GM21529 (cell line): Measurements from ENCODE around the gene CLCN2.

ENCODE experiments used
- ATAC-seq: cut with Tn5 transposase; IDR thresholded peaks from one replicate; pipeline ENCODE4 v1.9.1; 2021; ENCODE audit not compliant: unreplicated experiment

Gene CLCN2

DNA sequence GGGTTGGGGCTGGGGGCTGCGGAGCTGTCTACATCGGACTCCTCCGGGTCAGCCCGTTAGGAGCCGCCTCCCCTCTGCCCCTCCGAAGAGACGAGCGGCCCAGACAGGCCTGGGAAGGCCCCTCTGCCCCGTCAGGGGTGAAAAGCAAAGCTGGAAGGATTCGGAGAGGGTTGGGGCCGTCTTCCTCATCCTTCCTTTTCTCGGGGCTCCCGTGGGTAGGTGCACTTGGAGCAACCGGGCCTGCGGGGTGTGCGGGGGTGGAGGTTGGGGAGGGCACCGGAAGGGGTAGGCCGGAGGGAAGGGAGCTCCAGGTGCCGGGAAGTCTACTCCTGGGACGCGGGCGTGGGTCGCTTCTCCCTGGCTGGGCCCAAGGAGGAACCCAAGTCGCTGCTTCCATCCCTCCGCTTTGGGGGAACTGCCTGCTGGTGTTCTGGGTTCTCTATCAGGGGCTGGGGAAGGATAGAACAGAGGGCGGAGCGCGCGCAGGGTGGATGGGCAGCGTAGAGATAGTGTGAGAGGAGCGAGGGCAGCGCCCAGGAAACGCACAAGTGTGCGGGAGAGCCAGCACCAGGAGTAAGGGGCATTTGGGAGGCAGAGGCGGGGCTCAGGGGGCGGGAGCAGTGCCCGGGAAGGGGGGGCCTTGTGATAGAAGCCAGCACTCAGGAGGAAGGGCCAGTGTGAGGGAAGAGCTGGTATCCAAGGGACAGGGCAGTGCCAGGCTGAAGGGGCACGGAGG, 695 bp upstream of the CLCN2 start:
- peak; percentile 15 for ATAC-seq

DNA sequence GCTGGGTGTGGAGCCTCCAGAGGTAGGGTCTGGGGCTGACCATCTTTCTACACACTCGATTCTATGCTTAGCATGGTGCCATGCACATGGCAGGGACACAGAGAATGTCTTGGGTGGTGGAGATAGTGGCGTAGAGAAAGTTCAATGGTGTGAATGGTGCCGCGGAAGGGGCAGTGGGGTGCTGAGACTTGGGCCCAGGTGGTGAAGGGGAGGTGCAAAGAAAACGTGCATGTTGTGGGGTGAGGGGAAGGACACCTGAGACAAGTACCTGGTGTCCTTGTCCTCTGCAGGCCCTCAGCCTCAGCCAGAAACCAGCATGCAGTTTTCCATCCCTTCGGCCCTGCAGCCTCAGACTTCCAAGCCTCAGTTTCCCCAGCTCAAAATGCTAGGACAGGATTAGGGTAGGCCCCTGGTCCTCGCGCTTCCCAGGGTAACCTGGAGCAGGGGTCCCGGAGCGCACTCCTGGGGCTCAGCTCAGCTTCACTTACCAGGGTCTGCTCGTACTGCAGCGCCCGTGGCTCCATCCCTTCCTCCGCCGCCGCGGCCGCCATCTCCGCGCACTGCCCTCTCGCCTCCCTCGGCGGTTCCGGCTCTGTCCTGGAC, 375 bp downstream of the CLCN2 start:
- ATAC-seq: peak; percentile 2

DNA sequence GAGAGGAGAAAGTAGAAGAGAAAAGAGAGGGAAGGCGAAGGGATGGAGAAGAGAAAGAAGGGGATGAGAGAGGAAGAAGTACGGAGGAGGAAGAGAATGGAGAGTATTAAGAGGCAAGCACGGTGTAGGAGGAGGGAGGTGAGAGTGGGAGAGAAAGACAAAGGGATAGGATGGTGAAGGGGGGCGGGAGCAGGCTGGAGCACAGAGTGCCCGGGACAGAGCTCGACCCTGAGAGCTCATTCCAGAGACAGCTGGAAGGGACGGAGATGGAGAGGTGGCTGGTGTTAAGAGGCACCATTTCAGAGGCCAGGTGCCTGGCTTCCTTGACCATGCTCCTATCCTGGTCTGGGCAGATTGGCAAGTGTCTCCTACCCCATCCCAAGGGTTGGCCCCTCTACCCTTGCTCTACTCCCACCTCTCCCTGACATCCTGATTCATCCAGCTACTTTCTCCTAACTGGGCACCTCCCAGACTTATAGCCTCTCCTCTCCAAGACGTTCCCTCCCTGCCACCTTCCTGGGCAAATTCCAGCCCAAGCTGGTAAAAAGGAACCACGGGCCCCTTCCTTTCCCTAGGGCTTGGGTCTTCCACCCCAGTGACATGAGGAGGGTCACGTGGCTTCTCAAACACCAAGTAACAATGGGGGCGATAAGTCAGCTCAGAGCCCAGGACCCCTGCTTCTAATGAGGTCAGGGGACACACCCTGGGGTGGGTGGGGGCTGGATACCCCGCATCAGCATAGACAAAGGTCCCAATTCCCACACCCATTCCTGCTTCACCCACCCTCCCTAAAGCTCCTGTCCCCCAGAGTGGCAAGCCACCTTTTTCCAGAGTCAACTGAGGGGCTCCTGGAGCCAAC, 1.1 kb downstream of the CLCN2 start:
- no peak for ATAC-seq

DNA sequence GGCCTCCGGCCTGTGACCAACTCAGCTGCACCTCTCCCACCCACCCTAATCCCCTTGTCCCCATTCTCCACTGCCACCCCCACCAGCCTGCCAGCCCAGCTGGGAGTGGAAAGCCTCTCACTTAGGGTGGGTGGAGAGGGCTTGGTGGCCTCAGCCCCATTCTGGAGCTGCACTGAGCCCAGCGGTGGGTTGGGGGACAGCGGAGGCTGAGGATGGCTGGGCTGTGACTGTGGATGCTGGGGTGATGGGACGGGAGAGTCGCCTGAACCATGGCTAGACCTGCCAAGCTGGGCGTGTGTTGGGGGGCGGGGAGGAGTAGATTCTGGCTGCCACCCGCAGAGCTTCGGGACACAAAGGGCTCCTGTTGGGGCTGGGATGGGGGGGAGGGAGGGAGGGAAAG, 1.8 kb downstream of the CLCN2 start:
- no peak for ATAC-seq

DNA sequence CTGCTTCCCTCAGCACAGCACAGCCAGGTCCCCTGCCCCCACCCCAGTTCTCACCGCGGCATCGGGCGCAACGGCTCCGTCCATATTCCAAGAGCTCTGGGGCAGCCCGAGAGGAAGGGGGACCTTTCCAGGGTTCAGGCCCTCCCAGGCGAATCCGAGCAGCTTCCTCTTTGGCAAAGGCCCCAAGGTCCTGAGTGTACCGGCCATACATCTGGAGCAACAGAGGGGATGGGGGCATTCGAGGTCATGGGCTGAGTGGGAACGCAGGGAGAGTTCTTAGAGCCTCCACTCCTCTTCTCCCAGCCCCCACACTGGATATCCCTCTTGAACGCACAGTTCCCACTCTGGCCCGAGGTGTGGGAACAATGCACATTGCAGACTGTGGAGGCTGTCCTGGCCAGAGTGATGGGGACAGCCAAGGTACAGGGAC, 2.5 kb downstream of the CLCN2 start:
- ATAC-seq: no peak

DNA sequence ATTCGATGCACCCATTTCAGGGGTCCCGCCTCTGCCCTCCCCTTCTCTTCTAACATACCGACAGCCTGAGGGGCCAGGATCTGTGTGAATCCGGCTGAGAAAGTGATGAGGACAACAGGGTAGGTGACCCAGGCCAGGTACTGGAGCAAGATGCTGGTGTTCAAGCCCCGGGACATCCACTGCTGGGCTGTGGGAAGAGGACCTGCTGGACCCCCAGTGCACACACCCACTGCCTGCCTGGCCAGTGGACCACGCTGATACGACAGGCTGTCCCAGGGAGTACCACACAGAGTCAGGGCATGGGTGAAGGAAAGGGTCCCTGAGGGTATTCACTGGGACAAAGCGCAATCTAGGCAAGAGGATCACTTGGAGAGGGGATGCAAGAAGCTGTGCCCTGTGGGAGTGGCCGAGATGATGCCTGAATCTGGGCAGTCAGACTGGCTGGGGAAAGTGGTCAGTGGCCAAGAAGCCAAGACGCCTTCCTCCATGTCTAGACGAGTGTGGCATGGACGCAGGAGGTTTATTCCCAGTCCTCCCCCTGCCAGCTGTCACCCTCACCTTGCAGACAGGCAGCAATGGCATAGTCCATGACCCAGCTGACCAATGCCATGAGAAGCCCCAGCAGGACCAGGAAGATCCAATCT, 3.2 kb downstream of the CLCN2 start:
- ATAC-seq: no peak

DNA sequence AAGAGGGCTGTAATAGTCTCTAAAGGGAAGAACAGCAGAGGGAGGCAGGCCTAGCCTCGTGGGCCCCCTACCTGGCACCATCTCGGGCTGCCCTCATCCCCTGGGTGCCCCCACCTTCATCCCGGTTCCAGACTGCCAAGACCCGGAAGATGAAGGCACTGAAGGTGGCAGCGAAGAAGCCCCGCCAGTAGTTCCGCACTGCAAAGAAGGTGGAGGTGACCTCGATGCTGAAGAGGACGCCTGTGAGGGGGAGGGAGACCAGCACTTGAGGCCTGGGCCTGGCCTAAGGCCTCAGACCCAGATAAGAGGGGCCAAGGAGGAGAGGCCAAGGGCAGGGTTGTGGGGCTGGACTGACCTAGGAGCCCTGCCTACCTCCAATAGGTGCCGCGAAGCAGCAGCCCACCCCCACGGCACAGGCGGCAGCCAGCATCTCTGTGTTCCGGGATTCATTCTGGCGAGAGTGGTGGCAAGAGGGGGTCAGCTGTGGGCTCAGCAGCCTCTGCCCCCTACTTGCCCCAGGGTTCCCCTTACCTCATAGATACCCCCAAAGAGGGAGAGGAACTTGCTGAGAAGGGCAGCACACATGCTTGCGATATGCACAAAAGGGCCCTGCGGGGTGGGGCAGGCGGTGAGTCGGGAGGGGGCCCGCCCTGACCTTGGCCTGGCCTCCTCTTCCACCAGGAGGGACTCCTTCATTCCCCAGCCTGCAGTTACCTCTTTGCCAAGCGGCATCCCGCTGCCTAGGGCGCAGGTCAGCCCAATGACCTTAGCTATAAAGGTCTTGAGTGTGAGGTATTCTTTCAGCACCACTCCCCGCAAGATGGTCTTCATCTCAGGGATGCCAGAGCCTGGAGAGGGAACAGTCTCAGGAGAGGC, 3.9 kb downstream of the CLCN2 start:
- ATAC-seq: no peak

DNA sequence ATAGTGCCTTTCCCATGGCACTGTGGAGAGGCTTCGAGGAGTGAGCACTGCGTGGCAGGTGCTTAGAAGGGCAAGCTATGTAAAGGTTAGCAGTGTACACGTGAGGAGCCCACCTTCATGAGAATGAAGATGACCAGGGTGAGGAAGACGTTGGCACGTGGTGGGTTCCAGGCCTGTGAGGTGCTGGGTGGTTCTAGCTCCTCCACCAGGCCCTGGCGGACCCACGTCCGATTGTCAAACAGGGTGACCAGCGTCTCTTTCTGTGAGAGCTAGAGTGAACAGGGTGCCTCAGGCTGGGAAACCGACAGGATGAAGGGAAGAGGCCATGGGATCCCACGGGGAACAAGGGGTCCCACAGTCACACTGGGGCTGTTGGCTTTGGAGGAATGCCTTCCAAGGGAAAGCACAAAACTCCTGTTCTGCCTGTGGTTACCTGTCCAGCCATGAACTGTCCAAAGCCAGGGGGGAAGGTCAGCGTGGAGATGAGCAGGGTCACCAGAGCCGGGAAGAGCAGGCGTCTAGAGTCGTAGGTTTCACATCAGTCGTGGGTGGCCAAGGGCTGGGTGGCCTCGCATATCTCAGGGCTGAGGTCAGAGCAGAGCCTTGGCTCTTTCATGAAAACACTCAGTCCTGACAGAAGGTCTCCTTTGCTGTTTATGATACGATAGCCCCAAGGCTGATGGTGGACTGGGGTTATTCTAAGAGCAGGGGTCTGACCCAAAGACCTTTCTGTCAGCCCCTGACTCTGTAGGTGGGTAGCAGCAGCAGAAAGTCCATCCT, 6.0 kb downstream of the CLCN2 start:
- ATAC-seq: no peak

DNA sequence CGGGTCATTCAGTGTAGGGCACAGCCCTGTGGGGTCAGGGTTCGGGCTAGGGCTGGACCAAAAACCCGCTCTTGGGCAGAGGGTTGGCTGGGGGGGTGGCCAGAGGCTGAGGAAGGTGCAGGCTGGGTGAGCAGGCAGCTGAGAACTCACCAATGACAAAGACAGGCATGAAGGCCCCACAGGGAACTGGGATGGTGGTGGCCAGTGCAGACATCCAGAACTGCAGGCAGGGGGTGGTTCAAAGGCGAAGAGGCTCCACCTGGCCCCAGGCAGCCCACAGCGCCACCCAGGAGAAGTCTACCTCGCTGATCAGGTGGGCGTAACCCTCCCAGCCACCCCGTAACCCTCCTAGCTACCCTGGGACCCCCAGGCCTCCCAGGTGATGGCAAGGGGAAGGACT, 6.7 kb downstream of the CLCN2 start:
- ATAC-seq: no peak

DNA sequence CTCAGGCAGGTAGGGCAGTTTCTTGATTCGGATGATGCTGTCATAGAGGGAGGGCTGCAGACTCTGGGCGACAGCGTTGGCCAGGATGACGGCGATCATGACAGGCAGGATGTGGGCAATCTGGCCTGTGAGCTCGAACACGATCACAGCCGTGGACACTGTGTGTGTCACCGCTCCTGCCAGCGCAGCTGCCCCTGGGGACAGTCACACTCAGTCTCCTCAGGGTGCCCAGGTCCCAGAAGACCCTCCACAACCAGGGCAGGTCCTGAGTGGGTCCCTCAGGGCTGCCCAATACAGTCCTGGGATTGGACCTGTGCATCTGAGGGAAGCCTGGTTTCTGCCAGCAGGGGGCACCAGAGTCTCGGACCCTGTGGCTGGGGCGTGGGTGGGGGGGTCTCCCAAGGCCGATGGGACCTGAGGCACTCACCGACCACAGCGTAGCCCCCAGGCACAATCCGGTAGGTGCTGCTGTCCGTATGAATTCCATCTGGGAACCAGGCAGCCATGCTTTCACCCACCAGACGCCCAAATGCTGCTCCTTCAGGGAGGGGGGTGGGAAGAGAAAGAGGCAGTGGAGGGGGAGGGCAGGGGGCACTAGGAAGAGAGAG, 7.2 kb downstream of the CLCN2 start:
- ATAC-seq: no peak

DNA sequence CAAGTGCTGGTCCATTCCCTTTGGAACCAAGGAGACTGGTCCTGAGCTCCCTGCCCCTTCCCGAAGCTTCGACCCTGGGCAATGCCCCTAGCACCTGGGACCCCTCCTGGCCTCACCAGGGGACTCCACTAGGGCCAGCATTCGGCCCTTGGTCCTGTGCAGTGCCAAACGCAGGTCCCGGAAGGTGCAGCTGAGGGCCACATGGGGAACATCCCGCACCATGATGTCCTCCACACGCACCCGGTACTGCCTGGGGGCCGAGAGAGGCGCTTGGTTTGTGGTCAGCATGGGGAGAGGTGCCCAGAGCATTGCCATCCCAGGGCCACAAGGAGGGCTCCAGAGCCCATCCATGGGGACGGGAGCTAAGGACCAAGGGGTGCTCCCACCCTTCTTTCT, 7.9 kb downstream of the CLCN2 start:
- ATAC-seq: no peak

DNA sequence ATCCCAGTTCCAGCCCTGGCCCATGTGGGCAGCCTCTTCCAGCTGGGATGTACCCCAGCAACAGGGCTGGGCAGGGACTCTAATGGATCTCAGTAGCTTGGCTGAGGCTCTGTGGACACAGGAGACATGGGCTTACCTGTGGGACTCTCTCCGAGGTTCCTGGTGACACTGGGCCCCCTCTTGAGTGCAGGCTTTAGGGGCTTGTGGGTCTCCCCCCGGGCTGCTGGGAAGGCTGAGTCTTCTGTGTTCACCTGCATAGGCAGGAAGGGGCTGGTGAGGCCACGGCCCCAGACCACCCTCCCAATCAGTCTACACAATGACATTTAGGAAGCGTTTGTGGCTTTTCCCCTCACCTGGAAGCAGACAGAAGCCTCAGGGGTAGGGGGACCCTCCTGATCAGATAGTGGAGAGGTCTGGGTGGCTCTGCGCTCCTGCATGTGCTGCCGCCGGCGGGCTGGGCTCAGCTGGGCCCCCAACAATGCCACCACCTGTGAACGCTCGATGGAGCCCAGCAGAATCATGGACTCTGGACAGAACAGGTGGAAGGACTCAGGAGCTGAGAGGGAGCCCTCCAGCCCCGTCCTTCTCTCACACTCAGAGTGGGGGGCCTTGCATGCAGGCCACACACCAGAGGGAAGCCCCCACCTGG, 8.4 kb downstream of the CLCN2 start:
- ATAC-seq: no peak

DNA sequence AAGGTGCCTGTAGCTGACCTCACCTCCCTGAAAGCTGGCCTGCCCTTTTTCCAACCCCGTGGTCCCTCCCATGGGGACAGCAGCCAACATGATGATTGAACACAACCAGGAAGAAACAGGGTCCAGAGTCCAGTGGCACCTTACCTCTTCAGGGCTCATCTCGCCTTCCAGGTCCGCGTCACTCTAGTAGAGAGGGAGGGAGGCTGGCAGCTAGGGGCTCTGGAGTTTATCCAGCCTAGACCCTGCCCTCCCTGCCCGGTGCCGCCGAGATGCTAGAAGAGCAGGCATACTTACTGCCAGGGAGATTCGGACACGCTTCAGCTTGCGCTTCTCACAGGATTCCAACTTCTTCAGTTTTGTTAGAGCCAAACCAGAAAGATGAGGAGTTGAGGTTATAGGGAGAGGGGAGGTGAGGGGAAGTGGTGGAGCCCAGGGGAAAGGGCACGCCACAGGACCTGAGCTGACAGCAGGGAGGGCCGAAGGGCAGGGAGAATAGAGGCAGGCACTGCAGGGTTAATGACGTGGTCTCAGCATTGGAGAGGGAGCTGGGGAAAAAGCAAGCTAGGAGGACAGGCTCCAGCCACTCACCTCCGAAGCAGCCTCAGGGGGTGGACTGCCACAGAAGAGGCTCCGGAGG, 9.1 kb downstream of the CLCN2 start:
- ATAC-seq: no peak

DNA sequence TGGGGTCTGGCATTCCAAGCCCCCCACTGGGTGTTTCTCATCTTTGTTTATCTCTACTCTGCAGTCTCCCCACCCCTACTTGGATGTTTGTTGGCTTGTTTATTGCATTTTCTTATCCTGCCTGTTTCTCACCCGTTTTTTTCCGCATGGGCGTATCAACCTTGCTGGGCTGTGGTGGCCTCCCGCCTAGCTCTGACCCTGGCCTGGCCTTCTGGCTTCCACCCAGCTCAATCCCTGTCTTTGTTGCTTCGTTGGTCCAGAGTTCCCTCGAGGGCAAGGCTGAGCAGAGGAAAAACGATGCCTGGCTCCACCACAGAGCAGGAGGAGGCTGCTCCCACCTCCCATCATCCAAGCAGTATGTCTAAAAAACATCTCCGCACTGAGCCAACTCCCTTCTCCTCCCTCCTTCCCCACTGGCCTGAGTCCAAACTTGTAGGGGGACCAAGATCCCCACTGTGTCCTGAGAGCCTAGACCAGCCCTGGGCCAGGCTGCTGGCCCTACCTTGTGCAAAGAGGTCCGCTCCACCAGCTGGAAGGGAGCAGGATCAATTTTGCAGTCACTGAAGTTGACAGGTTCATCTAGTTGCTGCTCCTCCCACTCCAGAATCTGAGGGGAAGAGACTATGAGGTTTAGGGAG, 9.8 kb downstream of the CLCN2 start:
- ATAC-seq: no peak

DNA sequence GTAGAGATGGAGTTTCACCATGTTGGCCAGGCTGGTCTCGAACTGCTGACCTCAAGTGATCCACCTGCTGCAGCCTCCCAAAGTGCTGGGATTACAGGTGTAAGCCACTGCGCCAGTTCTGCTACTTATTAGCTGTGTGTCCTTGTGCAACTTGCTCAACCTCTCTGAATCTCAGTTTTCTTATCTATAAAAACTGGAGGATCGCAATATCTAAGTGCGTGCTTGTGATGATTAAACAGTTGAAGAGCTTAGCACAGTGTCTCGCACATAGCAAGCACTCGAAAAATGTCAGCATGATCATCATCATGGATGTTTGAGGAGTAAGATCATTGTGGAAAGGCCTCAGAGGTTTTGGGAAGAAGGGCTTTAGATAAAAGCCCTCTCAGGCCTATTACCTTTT, 10.8 kb downstream of the CLCN2 start:
- ATAC-seq: no peak

DNA sequence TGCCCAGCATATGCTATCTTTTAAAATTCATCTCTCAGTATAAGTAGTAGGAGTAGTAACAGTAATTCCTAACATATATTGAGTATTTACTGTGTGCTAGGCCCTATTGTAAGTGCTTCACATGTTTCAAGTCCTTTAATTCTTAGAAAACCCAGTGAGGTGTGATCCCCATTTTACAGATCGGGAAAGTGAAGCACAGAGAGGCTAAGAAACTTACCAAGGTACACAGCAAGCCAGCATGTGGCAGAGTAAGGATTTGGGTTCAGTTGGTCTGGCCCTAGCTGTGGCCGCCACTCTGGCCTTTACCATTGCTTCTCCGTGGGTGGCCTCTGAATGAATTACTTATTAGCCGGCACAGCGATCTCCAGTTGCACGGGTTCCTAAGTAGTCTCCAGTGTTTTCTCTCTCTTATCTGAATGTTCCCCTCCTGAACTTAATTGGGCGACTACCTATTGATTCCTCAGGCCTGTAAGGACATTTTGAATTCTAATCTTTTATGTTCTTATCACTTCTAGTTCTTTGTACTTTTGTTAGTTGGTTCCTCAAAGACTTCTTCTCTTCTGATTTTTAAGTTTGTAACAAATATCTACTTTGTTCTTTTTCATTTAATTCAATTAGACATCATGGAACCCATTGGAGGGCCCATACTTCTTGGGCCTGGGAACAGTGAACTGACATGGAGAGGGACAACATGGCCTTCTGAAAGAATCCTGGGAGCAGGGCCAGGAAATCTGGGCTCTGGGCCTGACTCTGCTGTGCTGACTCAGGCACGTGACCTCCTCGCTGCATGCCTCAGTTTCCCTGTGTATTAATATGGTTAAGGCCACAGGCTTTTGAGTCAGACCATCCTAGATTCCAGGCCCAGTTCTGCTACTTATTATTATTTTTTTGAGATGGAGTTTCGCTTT, 11.6 kb downstream of the CLCN2 start:
- ATAC-seq: no peak

DNA sequence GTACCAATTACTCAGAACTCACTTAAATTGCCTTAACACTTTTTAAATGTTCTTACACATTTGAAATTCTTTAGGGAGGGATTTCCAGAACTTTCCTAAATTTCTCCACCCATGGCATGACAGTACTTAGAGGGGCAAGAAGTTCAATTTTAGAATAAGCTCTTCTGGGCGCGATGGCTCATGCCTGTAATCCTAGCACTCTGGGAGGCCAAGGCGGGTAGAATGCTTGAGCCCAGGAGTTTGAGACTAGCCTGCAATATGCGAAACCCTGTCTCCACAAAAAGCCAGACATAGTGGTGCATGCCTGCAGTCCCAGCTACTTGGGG, 13.4 kb downstream of the CLCN2 start:
- no peak for ATAC-seq
